K562 (cell line): Measurements from ENCODE around the gene HSBP1L1. TPM values are rescaled to one million over a fixed set of nuclear protein-coding genes. Genes with fewer than 3 reads are reported as not detected.

Experiments used
- ATAC-seq: fragments of 200-7000 bp; cut with Tn5 transposase; 3 replicates; pipeline ENCODE4 v1.9.1; 2020; ENCODE audit warnings: moderate library complexity
- BruUV-seq: library from RNA; stranded (reverse); fragments of 400-500 nt; replicated peaks from 2 replicates; lab custom pipeline; 2021; lab: Mats Ljungman, UMichigan
- CTCF ChIA-PET: fragments of 300-600 bp; formaldehyde crosslinking; extraction: SDS; loops from one replicate; lab custom pipeline; 2021; ENCODE audit warnings: low intra/inter-chr PET ratio; lab: Yijun Ruan, JAX
- POLR2A ChIA-PET: fragments of 300-600, 350-650 bp; sonication (Branson Sonifier 250); formaldehyde crosslinking; extraction: SDS; loops from one replicate; lab custom pipeline; 2021; ENCODE audit warnings: antibody characterized with exemption, inconsistent platforms; lab: Yijun Ruan, JAX
- DNase-seq, 4 experiments: peaks; one replicate each; pipeline versions ENCODE4 v3.0.0 to v3.0.0-alpha.2; 2011 to 2018; ENCODE audit warnings: low spot score in 3 of 4, mixed read lengths in 3 of 4; ENCODE audit errors: extremely low read depth in 1 of 4
- FAIRE-seq: peaks from 2 replicates; lab custom pipeline; 2011; peaks lifted over from hg19 to GRCh38; lab: Jason Lieb, UNC
- H2AFZ ChIP-seq: 2 replicates; pipeline ENCODE4 v1.6.0; 2011; ENCODE audit warnings: low read depth, low read length, control low read depth, inconsistent platforms
- H3K27ac ChIP-seq: fragments of 200-600 bp; 3 replicates; pipeline ENCODE4 v1.8.0; 2011; ENCODE audit warnings: low read depth, mild to moderate bottlenecking, control low read depth, inconsistent platforms, low read length, moderate library complexity, mixed read lengths; ENCODE audit errors: extremely low read depth
- H3K27me3 ChIP-seq, 2 experiments: fragments of 300-600 bp in 1 of 2; 2 replicates in 1 of 2; 3 replicates in 1 of 2; pipeline versions ENCODE4 v1.6.0 to v1.8.0; 2011; ENCODE audit warnings: inconsistent platforms in 2 of 2, low read length in 2 of 2, mild to moderate bottlenecking in 1 of 2, mixed read lengths in 1 of 2, moderate library complexity in 1 of 2; ENCODE audit not compliant: control insufficient read depth in 2 of 2, insufficient read depth in 2 of 2
- H3K36me3 ChIP-seq: fragments of 300-600 bp; 3 replicates; pipeline ENCODE4 v1.8.0; 2011; ENCODE audit warnings: mild to moderate bottlenecking, low read length, inconsistent platforms; ENCODE audit not compliant: control insufficient read depth, insufficient read depth
- H3K4me1 ChIP-seq, 2 experiments: fragments of 200-600 bp in 1 of 2; replicated peaks in 1 of 2; 2 replicates in 1 of 2; 3 replicates in 1 of 2; pipeline versions ENCODE4 v1.5.1 to v1.8.0; 2011; ENCODE audit warnings: inconsistent platforms in 2 of 2, low read length in 2 of 2, mild to moderate bottlenecking in 1 of 2, mixed read lengths in 1 of 2, moderate library complexity in 1 of 2; ENCODE audit not compliant: control insufficient read depth in 2 of 2, insufficient read depth in 2 of 2
- H3K4me2 ChIP-seq: 2 replicates; pipeline ENCODE4 v1.6.1; 2011; ENCODE audit warnings: low read length, control low read depth, inconsistent platforms, mixed read lengths; ENCODE audit not compliant: insufficient read depth
- H3K4me3 ChIP-seq: fragments of 200-600 bp; sonication (generic), shearing (Covaris generic); 2 replicates; pipeline ENCODE4 v1.5.1; 2016; ENCODE audit warnings: control low read depth, inconsistent platforms
- H3K79me2 ChIP-seq: fragments of 200-600 bp; 3 replicates; pipeline ENCODE4 v1.8.0; 2011; ENCODE audit warnings: low read length, inconsistent platforms; ENCODE audit not compliant: control insufficient read depth, insufficient read depth
- H3K9ac ChIP-seq, 2 experiments: 2 replicates each; pipeline versions ENCODE4 v1.6.0 to v1.6.1; 2011; ENCODE audit warnings: low read depth in 2 of 2, low read length in 2 of 2, control low read depth in 1 of 2, inconsistent platforms in 1 of 2, mild to moderate bottlenecking in 1 of 2, mixed read lengths in 1 of 2; ENCODE audit not compliant: insufficient read depth in 1 of 2
- H3K9me1 ChIP-seq: one replicate; pipeline ENCODE4 v1.6.0; 2011; ENCODE audit warnings: inconsistent platforms, mild to moderate bottlenecking, low read length, moderate library complexity; ENCODE audit not compliant: control insufficient read depth, insufficient read depth
- H3K9me3 ChIP-seq: replicated peaks from 2 replicates; pipeline ENCODE4 v1.5.1; 2011; ENCODE audit warnings: low read depth, low read length, inconsistent platforms; ENCODE audit not compliant: control insufficient read depth, insufficient read depth
- H4K20me1 ChIP-seq: replicated peaks from 2 replicates; pipeline ENCODE4 v1.6.1; 2011; ENCODE audit warnings: low read length, inconsistent platforms, mixed read lengths; ENCODE audit not compliant: control insufficient read depth, insufficient read depth
- CGGBP1 ChIP-seq: fragments of 250-450 bp; sonication (Bioruptor Pico); IDR thresholded peaks from 2 replicates; pipeline ENCODE4 v1.9.0; 2021; ENCODE audit warnings: mild to moderate bottlenecking
- E2F8 ChIP-seq: fragments of 450-650 bp; IDR thresholded peaks from 2 replicates; pipeline ENCODE4 v1.7.1; 2018; ENCODE audit warnings: mild to moderate bottlenecking, low read depth; ENCODE audit not compliant: partially characterized antibody
- GMEB1 ChIP-seq: fragments of 250-450 bp; sonication (Bioruptor Pico); IDR thresholded peaks from 2 replicates; pipeline ENCODE4 v1.4.0; 2020; ENCODE audit warnings: mild to moderate bottlenecking
- HMG20A ChIP-seq: fragments of 450-650 bp; formaldehyde crosslinking; conservative IDR thresholded peaks from 2 replicates; pipeline ENCODE4 v1.4.0; 2020; ENCODE audit warnings: mild to moderate bottlenecking, mixed read lengths
- IRF1 ChIP-seq: sonication (generic); formaldehyde crosslinking; IDR thresholded peaks from 2 replicates; pipeline ENCODE4 v1.8.0; 2022; ENCODE audit warnings: missing genetic modification reagents, mild to moderate bottlenecking, borderline replicate concordance
- IRF9 ChIP-seq: fragments of 450-650 bp; IDR thresholded peaks from 2 replicates; pipeline ENCODE4 v1.6.1; 2016; ENCODE audit warnings: missing biosample characterization, missing genetic modification characterization
- PHF20 ChIP-seq: fragments of 450-650 bp; IDR thresholded peaks from 2 replicates; pipeline ENCODE4 v1.6.1; 2018; ENCODE audit not compliant: partially characterized antibody
- PHF21A ChIP-seq: fragments of 450-650 bp; IDR thresholded peaks from 2 replicates; pipeline ENCODE4 v1.6.1; 2017; ENCODE audit warnings: low read depth, borderline replicate concordance
- TAF9B ChIP-seq: fragments of 450-650 bp; IDR thresholded peaks from 2 replicates; pipeline ENCODE4 v1.6.1; 2018; ENCODE audit warnings: mild to moderate bottlenecking; ENCODE audit not compliant: partially characterized antibody
- TAL1 ChIP-seq: fragments of 450-650 bp; IDR thresholded peaks from 2 replicates; pipeline ENCODE4 v1.6.1; 2016; ENCODE audit warnings: mild to moderate bottlenecking
- TEAD2 ChIP-seq: fragments of 450-650 bp; IDR thresholded peaks from 2 replicates; pipeline ENCODE4 v1.6.1; 2016; ENCODE audit warnings: missing genetic modification characterization, control low read depth, missing compliant biosample characterization
- USF2 ChIP-seq: sonication (generic); formaldehyde crosslinking; IDR thresholded peaks from 2 replicates; pipeline ENCODE4 v1.5.0; 2020; ENCODE audit warnings: missing genetic modification reagents
- ZNF444 ChIP-seq: fragments of 250-450 bp; sonication (Bioruptor Pico); IDR thresholded peaks from 2 replicates; pipeline ENCODE4 v1.4.0; 2020; ENCODE audit warnings: mild to moderate bottlenecking, moderate library complexity
- ZNF583 ChIP-seq: fragments of 250-450 bp; sonication (Bioruptor Pico); IDR thresholded peaks from 2 replicates; pipeline ENCODE4 v1.4.0; 2020
- ZNF589 ChIP-seq: fragments of 200-800 bp; sonication (Bioruptor generic); IDR thresholded peaks from 2 replicates; pipeline ENCODE4 v1.6.1; 2016; ENCODE audit warnings: low read depth, missing genetic modification characterization, missing compliant biosample characterization
- WGBS: fragments of 100-300 bp; shearing (Covaris generic); methylation state at CpG from one replicate; pipeline ENCODE4 v1.1.6; 2016; ENCODE audit warnings: low coverage, mixed read lengths; ENCODE audit not compliant: insufficient coverage; ENCODE audit errors: missing lambda C conversion rate; 5-methylcytosine and 5-hydroxymethylcytosine counted together
- in situ Hi-C: fragments of 300-500 bp; cut with MboI; formaldehyde crosslinking; loops from 4 replicates; pipeline ENCODE4 v1.15.0; 2018; ENCODE audit warnings: inconsistent platforms, mixed read lengths
- intact Hi-C: fragments of 100-400 bp; cut with micrococcal nuclease; formaldehyde crosslinking; loops from 2 replicates; pipeline ENCODE4 v1.14.2; 2022
- polyA plus RNA-seq, 8 experiments: library from polyadenylated mRNA; depleted of rRNA in 4 of 8; stranded (reverse) in 5 of 8; unstranded in 3 of 8; fragments of >200 nt; fragmentation: Nextera tagmentation in 2 of 8; fragmentation: Illumina TruSeq in 1 of 8; extraction: Ambion mirVana in 2 of 8; extraction: Trizol in 1 of 8; gene quantifications; 2 replicates each; pipeline versions ENCODE4 v1.2.1 to v1.2.3, GENCODE V29; 2011 to 2014; ENCODE audit warnings: inconsistent platforms in 1 of 8, missing spikeins in 1 of 8
- total RNA-seq, 7 experiments: library from RNA; depleted of rRNA in 6 of 7; stranded (reverse); fragments of >200 nt in 6 of 7; fragmentation: Illumina TruSeq in 2 of 7; extraction: Trizol in 2 of 7; gene quantifications; 2 replicates each; pipeline versions ENCODE4 v1.2.1 to v1.2.3, GENCODE V29; 2011 to 2021; ENCODE audit warnings: low replicate concordance in 1 of 7

The HSBP1L1 gene
- total and polyA plus RNA-seq, 9 of the 15 experiments (the other 6 are each of a cell fraction or from before 2014, with no cell fraction given), result 0.24 to 0.36 TPM; not detected in 7

GRCh38 chr18:79955302-79956075, 9.0 kb upstream of the HSBP1L1 start:
- no peak for FAIRE-seq
- 55% methylated on average over 10 of the region's 12 CpGs for WGBS
- TF ChIP-seq PHF20 (no peak), PHF21A (no peak), TEAD2 (tag) (no peak), ZNF583 (no peak), TAF9B (no peak), ZNF589 (no peak), HMG20A (no peak), IRF1 (no peak), CGGBP1 (CRISPR knock-in tag) (no peak), E2F8 (no peak), USF2 (no peak), IRF9 (tag) (no peak), ZNF444 (CRISPR knock-in tag) (no peak), TAL1 (no peak), GMEB1 (no peak)

More at GRCh38 chr18:79955302-79956075, 9.0 kb upstream of the HSBP1L1 start:
- no TSS peak for BruUV-seq
- Histone ChIP-seq H3K4me2 (no peak overlapping the region), H3K27ac (no peak overlapping the region), H3K27me3 (no peaks in the 10 kb centered on the region), H2AFZ (no peak overlapping the region), H3K79me2 (peaks cover under 1% of the 10 kb centered on the region; the same call in 1 of the 3 replicates), H3K9me1 (no peaks in the 10 kb centered on the region), H3K36me3 (no peaks in the 10 kb centered on the region), H3K4me3 (no peak overlapping the region), H4K20me1 (no peaks in the 10 kb centered on the region), H3K9me3 (no peaks in the 10 kb centered on the region), H3K9ac (no peak overlapping the region), H3K4me1 (peaks cover 7 to 21% of the 10 kb centered on the region in 2 experiments; a peak in 4 of 5 replicates)
- POLR2A ChIA-PET, result interaction anchor here (1.9 kb wide), 1 partner anchor 13 kb away, joined by 7 read pairs; no protein-coding TSS in a partner anchor
- CTCF ChIA-PET, result no interaction called here
- DNase-seq (no peak), ATAC-seq (no peak)
- intact Hi-C loops (no loop called here), in situ Hi-C loops (no loop called here)
